HCT116 (cell line): ENCODE data around the gene THRB. TPM values are rescaled to one million over a fixed set of nuclear protein-coding genes. Genes with fewer than 3 reads are reported as not detected.

ENCODE experiments used
- ATAC-seq: fragments of 200-7000 bp; cut with Tn5 transposase; 2 replicates; pipeline ENCODE4 v1.9.1; 2020; ENCODE audit warnings: mild to moderate bottlenecking, moderate library complexity
- BruUV-seq: library from RNA; stranded (reverse); fragments of 400-500 nt; replicated peaks from 2 replicates; lab custom pipeline; 2021; lab: Mats Ljungman, UMichigan
- CTCF ChIA-PET: fragments of 300-600 bp; sonication (Branson Sonifier 250); formaldehyde crosslinking; loops from one replicate; lab custom pipeline; 2021; ENCODE audit warnings: antibody characterized with exemption; lab: Charles Lee
- POLR2A ChIA-PET: fragments of 300-600, 350-600 bp; sonication (Branson Sonifier 250); formaldehyde crosslinking; loops from one replicate; lab custom pipeline; 2021; ENCODE audit warnings: antibody characterized with exemption; lab: Charles Lee
- RAD21 ChIA-PET, 2 experiments: fragments of 300-600 bp; sonication (Branson Sonifier 250); formaldehyde crosslinking; loops; one replicate each; lab custom pipeline; 2023; ENCODE audit warnings: low total read pairs in 2 of 2; ENCODE audit not compliant: uncharacterized antibody in 2 of 2, unreplicated experiment in 2 of 2, low non-redundant PET in 1 of 2; lab: Charles Lee
- DNase-seq: peaks from one replicate; pipeline ENCODE4 v3.0.0-alpha.2; 2010; ENCODE audit warnings: low read depth, low spot score
- H2AFZ ChIP-seq: fragments of 200-600 bp; shearing (Covaris generic), sonication (generic); 2 replicates; pipeline ENCODE4 v1.6.1; 2017; ENCODE audit warnings: low read depth, mixed run types, mixed read lengths, antibody characterized with exemption, low read length; ENCODE audit not compliant: poor library complexity, severe bottlenecking
- H3K27ac ChIP-seq: 2 replicates; pipeline ENCODE4 v1.5.1; 2012; ENCODE audit warnings: low read depth, low read length
- H3K27me3 ChIP-seq: fragments of 200-600 bp; sonication (generic); 2 replicates; pipeline ENCODE4 v1.6.1; 2016; ENCODE audit warnings: mixed run types, low read length, mixed read lengths; ENCODE audit not compliant: insufficient read depth
- H3K36me3 ChIP-seq, 2 experiments: fragments of 200-500 bp in 1 of 2; fragments of 200-600 bp in 1 of 2; sonication (Bioruptor generic) in 1 of 2; sonication (generic) in 1 of 2; 2 replicates each; pipeline versions ENCODE4 v1.5.1 to v1.6.1; 2014 to 2016; ENCODE audit warnings: low read length in 2 of 2, inconsistent platforms in 1 of 2, mixed read lengths in 1 of 2, mixed run types in 1 of 2; ENCODE audit not compliant: insufficient read depth in 2 of 2, control insufficient read depth in 1 of 2
- H3K4me1 ChIP-seq, 2 experiments: fragments of 200-600 bp in 1 of 2; sonication (generic) in 1 of 2; 2 replicates each; pipeline versions ENCODE4 v1.5.1 to v1.6.1; 2012 to 2017; ENCODE audit warnings: low read length in 2 of 2, inconsistent platforms in 1 of 2, mild to moderate bottlenecking in 1 of 2, mixed read lengths in 1 of 2, mixed run types in 1 of 2, moderate library complexity in 1 of 2; ENCODE audit not compliant: insufficient read depth in 2 of 2, control insufficient read depth in 1 of 2
- H3K4me2 ChIP-seq: fragments of 200-600 bp; sonication (generic); 2 replicates; pipeline ENCODE4 v1.6.1; 2017; ENCODE audit warnings: mixed run types, low read length, mixed read lengths
- H3K4me3 ChIP-seq, 2 experiments: fragments of 200-600 bp in 1 of 2; sonication (generic) in 1 of 2; replicated peaks in 1 of 2; 2 replicates each; pipeline ENCODE4 v1.5.1; 2011 to 2016; ENCODE audit warnings: low read length in 2 of 2, control low read depth in 1 of 2, low read depth in 1 of 2, mild to moderate bottlenecking in 1 of 2, mixed read lengths in 1 of 2, mixed run types in 1 of 2
- H3K79me2 ChIP-seq: fragments of 200-600 bp; sonication (generic); 2 replicates; pipeline ENCODE4 v1.6.1; 2017; ENCODE audit warnings: mild to moderate bottlenecking, mixed run types, low read length, moderate library complexity, mixed read lengths; ENCODE audit not compliant: insufficient read depth
- H3K9ac ChIP-seq: fragments of 200-600 bp; sonication (generic); 2 replicates; pipeline ENCODE4 v1.6.1; 2016; ENCODE audit warnings: low read length, mixed read lengths
- H3K9me2 ChIP-seq: fragments of 200-600 bp; sonication (generic), shearing (Covaris generic); 2 replicates; pipeline ENCODE4 v1.6.1; 2017; ENCODE audit warnings: mixed run types, mild to moderate bottlenecking, moderate library complexity; ENCODE audit not compliant: insufficient read depth
- H3K9me3 ChIP-seq, 2 experiments: fragments of 200-500 bp in 1 of 2; fragments of 200-600 bp in 1 of 2; sonication (Bioruptor generic) in 1 of 2; sonication (generic) in 1 of 2; 2 replicates each; pipeline ENCODE4 v1.6.1; 2014 to 2017; ENCODE audit warnings: low read length in 2 of 2, mixed read lengths in 2 of 2, inconsistent platforms in 1 of 2, low read depth in 1 of 2, mild to moderate bottlenecking in 1 of 2, mixed run types in 1 of 2, moderate library complexity in 1 of 2; ENCODE audit not compliant: control insufficient read depth in 1 of 2, insufficient read depth in 1 of 2
- H4K20me1 ChIP-seq: fragments of 200-600 bp; sonication (generic), shearing (Covaris generic); 2 replicates; pipeline ENCODE4 v1.6.1; 2017; ENCODE audit warnings: mixed run types, mild to moderate bottlenecking, moderate library complexity; ENCODE audit not compliant: insufficient read depth
- CBX3 ChIP-seq: IDR thresholded peaks from 2 replicates; pipeline ENCODE4 v1.6.1; 2012; ENCODE audit warnings: low read depth
- CEBPB ChIP-seq: IDR thresholded peaks from 2 replicates; pipeline ENCODE4 v1.6.1; 2012; ENCODE audit warnings: low read depth
- EGR1 ChIP-seq: IDR thresholded peaks from 2 replicates; pipeline ENCODE4 v1.6.1; 2012; ENCODE audit warnings: low read depth
- ELF1 ChIP-seq: IDR thresholded peaks from 2 replicates; pipeline ENCODE4 v1.6.1; 2012; ENCODE audit warnings: low read depth, borderline replicate concordance
- EZH2 ChIP-seq: fragments of 200-600 bp; sonication (generic); IDR thresholded peaks from 2 replicates; pipeline ENCODE4 v1.6.1; 2017; ENCODE audit warnings: antibody characterized with exemption, mixed run types
- EZH2phosphoT487 ChIP-seq: fragments of 200-600 bp; IDR thresholded peaks from 2 replicates; pipeline ENCODE4 v1.6.1; 2018; ENCODE audit warnings: antibody characterized with exemption, borderline replicate concordance
- FOSL1 ChIP-seq: IDR thresholded peaks from 2 replicates; pipeline ENCODE4 v1.6.1; 2012; ENCODE audit warnings: low read depth
- JUND ChIP-seq: IDR thresholded peaks from 2 replicates; pipeline ENCODE4 v1.6.1; 2012
- POLR2A ChIP-seq: IDR thresholded peaks from 2 replicates; pipeline ENCODE4 v1.7.0; 2011; ENCODE audit warnings: borderline replicate concordance; ENCODE audit not compliant: insufficient read depth, insufficient read length; ENCODE audit errors: extremely low read depth
- POLR2AphosphoS5 ChIP-seq: IDR thresholded peaks from 2 replicates; pipeline ENCODE4 v1.6.1; 2011; ENCODE audit warnings: mild to moderate bottlenecking, low read depth, low read length, moderate library complexity
- SP1 ChIP-seq: IDR thresholded peaks from 2 replicates; pipeline ENCODE4 v1.6.1; 2012; ENCODE audit warnings: low read depth
- SRF ChIP-seq: IDR thresholded peaks from 2 replicates; pipeline ENCODE4 v1.6.1; 2012; ENCODE audit warnings: low read depth
- TCF7L2 ChIP-seq: IDR thresholded peaks from 2 replicates; pipeline ENCODE4 v1.7.0; 2011; ENCODE audit warnings: borderline replicate concordance, inconsistent platforms; ENCODE audit not compliant: insufficient read depth, insufficient read length; ENCODE audit errors: extremely low read depth
- YY1 ChIP-seq: IDR thresholded peaks from 2 replicates; pipeline ENCODE4 v1.6.1; 2011; ENCODE audit warnings: low read length, low read depth, moderate library complexity, mild to moderate bottlenecking; ENCODE audit not compliant: insufficient replicate concordance; ENCODE audit errors: extremely low read depth
- ZFX ChIP-seq: fragments of 450-650 bp; IDR thresholded peaks from 2 replicates; pipeline ENCODE4 v1.6.1; 2017
- ZNF274 ChIP-seq: fragments of 200-500 bp; sonication (Bioruptor generic); IDR thresholded peaks from 2 replicates; pipeline ENCODE4 v1.6.1; 2014; ENCODE audit warnings: mild to moderate bottlenecking, low read depth, low read length, inconsistent platforms
- intact Hi-C: fragments of 100-400 bp; cut with micrococcal nuclease; formaldehyde crosslinking; loops from 2 replicates; pipeline ENCODE4 v1.10.0; 2022
- total RNA-seq: library from RNA; stranded (reverse); gene quantifications from one replicate; pipeline ENCODE4 v1.2.1, GENCODE V29; 2021; ENCODE audit not compliant: unreplicated experiment
- TF ChIP-seq, protein P1 (sequence below): IDR thresholded peaks from 2 replicates; pipeline ENCODE4 v1.6.1; 2012
- TF ChIP-seq, protein P2 (sequence below), 3 experiments: fragments of 200-600 bp in 1 of 3; sonication (generic) in 1 of 3; IDR thresholded peaks in 2 of 3; conservative IDR thresholded peaks in 1 of 3; 2 replicates each; pipeline ENCODE4 v1.5.1; 2012 to 2017; ENCODE audit warnings: low read depth in 2 of 3, low read length in 2 of 3, antibody characterized with exemption in 1 of 3, borderline replicate concordance in 1 of 3, control low read depth in 1 of 3, mild to moderate bottlenecking in 1 of 3, mixed read lengths in 1 of 3, mixed run types in 1 of 3, moderate library complexity in 1 of 3; ENCODE audit not compliant: insufficient read depth in 1 of 3
- TF ChIP-seq, protein P3 (sequence below): IDR thresholded peaks from 2 replicates; pipeline ENCODE4 v1.6.1; 2012

THRB gene
- total RNA-seq, 1 experiment from 2014 or later = 2.5 TPM

DNA sequence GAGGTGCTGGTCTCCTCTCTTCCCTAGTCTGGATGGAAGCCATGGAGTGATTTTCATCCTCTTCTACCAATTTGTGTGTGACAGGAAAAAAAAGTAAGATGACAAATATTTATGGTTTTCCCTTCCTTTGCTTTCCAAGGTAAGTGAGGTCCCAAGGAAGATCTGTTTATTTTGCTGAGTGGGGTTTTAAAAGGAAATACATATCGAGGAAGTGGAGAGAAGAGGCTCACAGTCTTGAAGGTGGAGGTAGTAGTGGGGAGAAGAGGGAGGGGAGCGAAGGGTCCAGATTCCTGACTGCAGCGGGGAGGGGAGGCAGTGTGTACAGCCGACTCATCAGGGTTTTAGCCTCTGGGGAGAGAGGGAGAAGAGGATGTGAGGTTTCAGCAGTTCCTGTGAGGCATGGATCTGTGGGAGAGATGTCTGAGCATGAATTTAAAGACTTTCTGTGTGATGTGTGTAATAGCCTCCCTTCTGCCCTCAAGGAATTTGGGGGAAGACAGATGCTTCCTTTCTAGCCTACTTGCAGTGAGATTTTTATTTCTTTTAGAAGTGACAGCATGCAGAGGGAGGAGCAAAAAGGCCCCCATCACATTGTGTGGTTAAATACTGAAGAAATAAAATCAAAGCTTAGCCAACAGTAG is 272.4 kb downstream of the THRB start:
- Histone ChIP-seq H3K4me2 (no peak overlapping the region), H3K27me3 (no peaks in the 10 kb centered on the region), H3K36me3 (no peaks in the 10 kb centered on the region), H4K20me1 (no peaks in the 10 kb centered on the region), H3K9me3 (no peaks in the 10 kb centered on the region), H2AFZ (no peak overlapping the region), H3K9me2 (no peaks in the 10 kb centered on the region), H3K79me2 (no peaks in the 10 kb centered on the region), H3K27ac (no peak overlapping the region), H3K4me3 (no peak overlapping the region), H3K9ac (no peak overlapping the region), H3K4me1 (peaks cover 3% of the 10 kb centered on the region in 2 experiments; a peak in 3 of 4 replicates)
- ATAC-seq (no peak), DNase-seq (no peak)
- ChIA-PET CTCF (no interaction called here), POLR2A (no interaction called here), RAD21 (no interaction called here)
- BruUV-seq = no TSS peak
- intact Hi-C loops = no loop called here
- TF ChIP-seq, protein P1, sequence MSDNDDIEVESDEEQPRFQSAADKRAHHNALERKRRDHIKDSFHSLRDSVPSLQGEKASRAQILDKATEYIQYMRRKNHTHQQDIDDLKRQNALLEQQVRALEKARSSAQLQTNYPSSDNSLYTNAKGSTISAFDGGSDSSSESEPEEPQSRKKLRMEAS = no peak
- TF ChIP-seq CEBPB (no peak), POLR2A (no peak), SRF (no peak), SP1 (no peak), ELF1 (no peak), CBX3 (no peak), POLR2AphosphoS5 (no peak), EGR1 (no peak), YY1 (no peak), EZH2 (no peak), JUND (no peak), FOSL1 (no peak), ZNF274 (no peak), ZFX (no peak), EZH2phosphoT487 (no peak), TCF7L2 (no peak)
- TF ChIP-seq, protein P2, sequence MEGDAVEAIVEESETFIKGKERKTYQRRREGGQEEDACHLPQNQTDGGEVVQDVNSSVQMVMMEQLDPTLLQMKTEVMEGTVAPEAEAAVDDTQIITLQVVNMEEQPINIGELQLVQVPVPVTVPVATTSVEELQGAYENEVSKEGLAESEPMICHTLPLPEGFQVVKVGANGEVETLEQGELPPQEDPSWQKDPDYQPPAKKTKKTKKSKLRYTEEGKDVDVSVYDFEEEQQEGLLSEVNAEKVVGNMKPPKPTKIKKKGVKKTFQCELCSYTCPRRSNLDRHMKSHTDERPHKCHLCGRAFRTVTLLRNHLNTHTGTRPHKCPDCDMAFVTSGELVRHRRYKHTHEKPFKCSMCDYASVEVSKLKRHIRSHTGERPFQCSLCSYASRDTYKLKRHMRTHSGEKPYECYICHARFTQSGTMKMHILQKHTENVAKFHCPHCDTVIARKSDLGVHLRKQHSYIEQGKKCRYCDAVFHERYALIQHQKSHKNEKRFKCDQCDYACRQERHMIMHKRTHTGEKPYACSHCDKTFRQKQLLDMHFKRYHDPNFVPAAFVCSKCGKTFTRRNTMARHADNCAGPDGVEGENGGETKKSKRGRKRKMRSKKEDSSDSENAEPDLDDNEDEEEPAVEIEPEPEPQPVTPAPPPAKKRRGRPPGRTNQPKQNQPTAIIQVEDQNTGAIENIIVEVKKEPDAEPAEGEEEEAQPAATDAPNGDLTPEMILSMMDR (IDR thresholded peaks at IDR 0.05 in 2 of 3, conservative IDR thresholded peaks at IDR 0.05 in 1 of 3; ENCODE audit: borderline replicate concordance in 1 of 3, insufficient read depth in 1 of 3, low read depth in 2 of 3, low read length in 2 of 3) = no peak
- TF ChIP-seq, protein P3, sequence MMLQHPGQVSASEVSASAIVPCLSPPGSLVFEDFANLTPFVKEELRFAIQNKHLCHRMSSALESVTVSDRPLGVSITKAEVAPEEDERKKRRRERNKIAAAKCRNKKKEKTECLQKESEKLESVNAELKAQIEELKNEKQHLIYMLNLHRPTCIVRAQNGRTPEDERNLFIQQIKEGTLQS = no peak
